SK-N-SH treated with all-trans-retinoic acid at 6 μM for 48 hours (cell line): ENCODE results near the gene JPH3.

Experiments
- ATAC-seq: fragments of 200-7000 bp; cut with Tn5 transposase; 3 replicates; pipeline ENCODE4 v1.9.1; 2020; ENCODE audit warnings: mild to moderate bottlenecking, moderate library complexity
- CREB5 ChIP-seq: fragments of 250-450 bp; sonication (Bioruptor Pico); IDR thresholded peaks from 2 replicates; pipeline ENCODE4 v1.5.1; 2020; ENCODE audit warnings: low read depth, mild to moderate bottlenecking, moderate library complexity
- ISL1 ChIP-seq: fragments of 250-450 bp; sonication (Bioruptor Pico); IDR thresholded peaks from 2 replicates; pipeline ENCODE4 v2.1.2; 2022; ENCODE audit warnings: mild to moderate bottlenecking, moderate library complexity
- PPARA ChIP-seq: fragments of 250-450 bp; sonication (Bioruptor Pico); IDR thresholded peaks from 2 replicates; pipeline ENCODE4 v1.5.0; 2020; ENCODE audit warnings: mild to moderate bottlenecking, borderline replicate concordance
- RARB ChIP-seq: fragments of 250-450 bp; sonication (Bioruptor Pico); IDR thresholded peaks from 2 replicates; pipeline ENCODE4 v1.8.0; 2021; ENCODE audit warnings: mild to moderate bottlenecking, moderate library complexity
- TOX ChIP-seq: fragments of 250-450 bp; sonication (Bioruptor Pico); IDR thresholded peaks from 2 replicates; pipeline ENCODE4 v1.8.0; 2021; ENCODE audit warnings: mild to moderate bottlenecking, moderate library complexity, borderline replicate concordance
- ZC3H10 ChIP-seq: fragments of 250-450 bp; sonication (Bioruptor Pico); IDR thresholded peaks from 2 replicates; pipeline ENCODE4 v1.5.1; 2021; ENCODE audit warnings: mild to moderate bottlenecking, moderate library complexity
- ZNF565 ChIP-seq: fragments of 450-650 bp; formaldehyde crosslinking; conservative IDR thresholded peaks from 2 replicates; pipeline ENCODE4 v1.5.0; 2020; ENCODE audit warnings: low read depth, mild to moderate bottlenecking, moderate library complexity
- TF ChIP-seq, protein P1 (sequence below): fragments of 250-450 bp; sonication (Bioruptor Pico); IDR thresholded peaks from 2 replicates; pipeline ENCODE4 v1.8.0; 2021; ENCODE audit warnings: low read depth, mild to moderate bottlenecking, moderate library complexity, borderline replicate concordance
- TF ChIP-seq, protein P2 (sequence below): fragments of 250-450 bp; sonication (Bioruptor Pico); IDR thresholded peaks from 2 replicates; pipeline ENCODE4 v1.5.1; 2021; ENCODE audit warnings: mild to moderate bottlenecking, moderate library complexity

JPH3 gene

GRCh38 chr16:87744750-87745514 is 142.6 kb downstream of the JPH3 start (continued):
- TF ChIP-seq RARB (no peak), ZNF565 (CRISPR knock-in tag) (no peak), PPARA (no peak)

- TF ChIP-seq, protein P1, sequence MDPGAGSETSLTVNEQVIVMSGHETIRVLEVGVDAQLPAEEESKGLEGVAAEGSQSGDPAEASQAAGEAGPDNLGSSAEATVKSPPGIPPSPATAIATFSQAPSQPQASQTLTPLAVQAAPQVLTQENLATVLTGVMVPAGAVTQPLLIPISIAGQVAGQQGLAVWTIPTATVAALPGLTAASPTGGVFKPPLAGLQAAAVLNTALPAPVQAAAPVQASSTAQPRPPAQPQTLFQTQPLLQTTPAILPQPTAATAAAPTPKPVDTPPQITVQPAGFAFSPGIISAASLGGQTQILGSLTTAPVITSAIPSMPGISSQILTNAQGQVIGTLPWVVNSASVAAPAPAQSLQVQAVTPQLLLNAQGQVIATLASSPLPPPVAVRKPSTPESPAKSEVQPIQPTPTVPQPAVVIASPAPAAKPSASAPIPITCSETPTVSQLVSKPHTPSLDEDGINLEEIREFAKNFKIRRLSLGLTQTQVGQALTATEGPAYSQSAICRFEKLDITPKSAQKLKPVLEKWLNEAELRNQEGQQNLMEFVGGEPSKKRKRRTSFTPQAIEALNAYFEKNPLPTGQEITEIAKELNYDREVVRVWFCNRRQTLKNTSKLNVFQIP (CRISPR knock-in tag), result no peak
- no peak for TF ChIP-seq ZNF565 (CRISPR knock-in tag)
- no peak for TF ChIP-seq CREB5 (CRISPR knock-in tag)
- TF ChIP-seq RARB, result no peak
- no peak for TF ChIP-seq TOX (CRISPR knock-in tag)
- TF ChIP-seq ZC3H10, result no peak
- TF ChIP-seq, protein P2, sequence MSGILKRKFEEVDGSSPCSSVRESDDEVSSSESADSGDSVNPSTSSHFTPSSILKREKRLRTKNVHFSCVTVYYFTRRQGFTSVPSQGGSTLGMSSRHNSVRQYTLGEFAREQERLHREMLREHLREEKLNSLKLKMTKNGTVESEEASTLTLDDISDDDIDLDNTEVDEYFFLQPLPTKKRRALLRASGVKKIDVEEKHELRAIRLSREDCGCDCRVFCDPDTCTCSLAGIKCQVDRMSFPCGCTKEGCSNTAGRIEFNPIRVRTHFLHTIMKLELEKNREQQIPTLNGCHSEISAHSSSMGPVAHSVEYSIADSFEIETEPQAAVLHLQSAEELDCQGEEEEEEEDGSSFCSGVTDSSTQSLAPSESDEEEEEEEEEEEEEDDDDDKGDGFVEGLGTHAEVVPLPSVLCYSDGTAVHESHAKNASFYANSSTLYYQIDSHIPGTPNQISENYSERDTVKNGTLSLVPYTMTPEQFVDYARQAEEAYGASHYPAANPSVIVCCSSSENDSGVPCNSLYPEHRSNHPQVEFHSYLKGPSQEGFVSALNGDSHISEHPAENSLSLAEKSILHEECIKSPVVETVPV (CRISPR knock-in tag), result no peak
- no peak for TF ChIP-seq ISL1 (CRISPR knock-in tag)
- no peak for ATAC-seq
Observed at GRCh38 chr16:87746178-87746577, 143.9 kb downstream of the JPH3 start.
